Fibroblast of villous mesenchyme (primary cell): ENCODE results near the gene MPIG6B. TPM values are rescaled to one million over a fixed set of nuclear protein-coding genes. Genes with fewer than 3 reads are reported as not detected.

Experiments
- DNase-seq: peaks from one replicate; pipeline ENCODE4 v3.0.0-alpha.2; 2010; ENCODE audit warnings: low read depth
- H3K4me3 ChIP-seq: 2 replicates; pipeline ENCODE4 v1.5.1; 2011; ENCODE audit warnings: low read depth, mild to moderate bottlenecking, low read length
- total RNA-seq: library from RNA; depleted of rRNA; stranded (reverse); fragments of >200 nt; gene quantifications from 2 replicates; pipeline ENCODE4 v1.2.3, GENCODE V29; 2012
- TF ChIP-seq, protein P1 (sequence below): IDR thresholded peaks from 2 replicates; pipeline ENCODE4 v1.5.1; 2012; ENCODE audit warnings: low read depth, mild to moderate bottlenecking, low read length; ENCODE audit not compliant: insufficient read depth

MPIG6B gene
- total RNA-seq, 1 donor, result not detected

DNA sequence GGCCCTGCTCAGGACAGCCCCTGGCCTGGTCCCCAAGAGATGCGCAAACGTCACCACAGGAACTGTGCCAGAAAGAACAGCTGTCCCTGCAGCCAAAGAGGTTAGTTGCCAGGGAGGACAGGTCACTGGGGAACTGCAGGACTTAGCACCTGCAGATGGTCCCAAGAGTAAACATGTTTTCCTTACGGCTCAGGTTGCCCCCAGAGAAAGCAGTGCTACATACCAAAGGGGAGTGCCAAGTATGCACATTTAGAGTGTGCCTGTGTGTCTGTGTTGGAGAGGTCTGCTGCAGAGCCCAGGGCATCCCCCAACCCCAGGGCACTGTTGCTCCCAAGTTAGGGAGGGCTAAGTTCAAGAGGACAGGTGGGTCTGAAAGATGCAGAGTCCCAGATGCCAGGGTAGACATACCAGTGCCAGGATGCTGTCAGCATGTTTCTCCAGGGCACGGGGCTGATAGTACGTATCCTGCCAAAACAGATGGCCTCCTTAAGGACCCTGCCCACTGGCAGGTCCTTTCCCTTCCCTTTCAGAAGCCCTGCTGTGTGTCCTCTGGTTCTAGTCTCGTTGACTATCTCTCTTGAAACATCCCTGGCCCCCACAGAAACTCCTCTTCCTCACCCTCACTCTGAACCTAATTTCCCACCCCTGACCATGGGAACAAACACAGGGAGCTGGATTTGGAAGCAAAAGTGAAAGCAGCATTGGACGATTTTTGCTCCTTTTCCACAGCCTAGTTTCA, 21.3 kb upstream of the MPIG6B start:
- TF ChIP-seq, protein P1, sequence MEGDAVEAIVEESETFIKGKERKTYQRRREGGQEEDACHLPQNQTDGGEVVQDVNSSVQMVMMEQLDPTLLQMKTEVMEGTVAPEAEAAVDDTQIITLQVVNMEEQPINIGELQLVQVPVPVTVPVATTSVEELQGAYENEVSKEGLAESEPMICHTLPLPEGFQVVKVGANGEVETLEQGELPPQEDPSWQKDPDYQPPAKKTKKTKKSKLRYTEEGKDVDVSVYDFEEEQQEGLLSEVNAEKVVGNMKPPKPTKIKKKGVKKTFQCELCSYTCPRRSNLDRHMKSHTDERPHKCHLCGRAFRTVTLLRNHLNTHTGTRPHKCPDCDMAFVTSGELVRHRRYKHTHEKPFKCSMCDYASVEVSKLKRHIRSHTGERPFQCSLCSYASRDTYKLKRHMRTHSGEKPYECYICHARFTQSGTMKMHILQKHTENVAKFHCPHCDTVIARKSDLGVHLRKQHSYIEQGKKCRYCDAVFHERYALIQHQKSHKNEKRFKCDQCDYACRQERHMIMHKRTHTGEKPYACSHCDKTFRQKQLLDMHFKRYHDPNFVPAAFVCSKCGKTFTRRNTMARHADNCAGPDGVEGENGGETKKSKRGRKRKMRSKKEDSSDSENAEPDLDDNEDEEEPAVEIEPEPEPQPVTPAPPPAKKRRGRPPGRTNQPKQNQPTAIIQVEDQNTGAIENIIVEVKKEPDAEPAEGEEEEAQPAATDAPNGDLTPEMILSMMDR, result no peak
- DNase-seq, result peak; percentile 68
- peak overlapping the region; percentile 99 for H3K4me3 ChIP-seq

DNA sequence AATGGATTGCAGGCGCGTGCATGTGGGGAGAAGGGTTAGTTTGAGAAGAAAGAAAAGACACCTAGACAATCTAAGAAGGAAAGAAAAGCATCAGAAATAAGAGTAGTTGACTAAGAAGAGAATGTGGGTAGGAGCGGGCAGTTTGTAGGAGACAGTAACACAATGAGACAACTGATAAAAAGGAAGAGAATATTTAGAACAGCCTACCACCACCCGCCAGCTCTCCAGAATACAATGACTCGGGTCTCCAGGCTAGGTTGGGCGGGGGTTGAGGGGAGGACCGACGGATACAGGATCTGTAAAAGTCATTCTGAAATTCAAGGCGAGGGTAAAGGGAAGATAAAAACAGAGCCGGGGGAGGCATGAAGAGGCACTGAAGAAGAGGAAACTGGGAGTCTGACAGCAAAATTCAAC, 20.8 kb upstream of the MPIG6B start:
- TF ChIP-seq, protein P1, result no peak
- peak overlapping the region; percentile 99 for H3K4me3 ChIP-seq
- DNase-seq, result peak; percentile 34

DNA sequence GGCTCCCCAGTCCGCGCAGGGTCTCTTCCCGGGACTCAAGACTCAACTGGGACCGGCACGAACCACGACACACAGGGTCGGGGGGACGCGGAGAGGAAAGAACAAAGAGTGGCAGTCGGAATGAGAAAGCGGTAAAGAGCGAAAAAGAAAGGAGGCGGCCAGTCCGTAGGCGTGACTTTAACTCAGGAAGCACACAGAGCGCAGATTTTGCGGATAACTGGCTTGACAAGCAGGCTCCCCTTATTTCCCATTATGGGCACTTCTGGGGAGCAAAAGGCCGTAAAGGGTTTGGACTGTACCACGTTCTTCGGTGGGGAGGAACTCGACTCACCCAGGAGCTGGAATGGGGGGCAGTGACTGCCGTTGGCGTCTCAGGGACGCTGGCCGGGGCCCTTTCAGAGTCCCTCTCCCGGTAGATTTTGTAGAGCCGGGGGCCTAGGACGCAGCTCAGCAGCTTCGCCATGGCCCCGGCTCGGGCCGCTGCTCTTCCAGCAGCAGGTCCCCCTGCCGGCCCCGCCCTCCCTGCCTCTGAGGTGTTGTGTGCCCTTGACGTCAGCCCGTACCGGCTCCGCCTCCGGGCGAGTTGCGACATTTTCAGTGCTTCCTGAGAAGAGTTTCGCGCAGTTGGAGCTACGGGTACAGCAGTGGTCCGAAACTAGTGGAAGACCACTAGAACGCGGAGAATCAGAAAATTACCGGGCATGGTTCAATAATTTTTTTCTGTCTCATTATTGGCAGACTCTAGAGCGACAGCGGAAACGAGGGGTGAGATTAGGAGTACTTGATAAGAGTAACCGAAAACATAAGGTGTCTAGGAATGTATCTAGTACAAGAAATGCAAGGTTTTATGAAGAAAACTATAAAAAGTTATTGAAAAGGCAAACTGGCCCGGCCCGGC, 20.1 kb upstream of the MPIG6B start, which contains the start of gene ABHD16A:
Gene ABHD16A (minus strand): TSS at position 506 of the 898 bp plus-strand sequence. CDS start 43 bp downstream, at position 463.
- peak; percentile 99 for DNase-seq
- TF ChIP-seq, protein P1, result no peak
- peak within 1 kb of the TSS; percentile 99 for H3K4me3 ChIP-seq

DNA sequence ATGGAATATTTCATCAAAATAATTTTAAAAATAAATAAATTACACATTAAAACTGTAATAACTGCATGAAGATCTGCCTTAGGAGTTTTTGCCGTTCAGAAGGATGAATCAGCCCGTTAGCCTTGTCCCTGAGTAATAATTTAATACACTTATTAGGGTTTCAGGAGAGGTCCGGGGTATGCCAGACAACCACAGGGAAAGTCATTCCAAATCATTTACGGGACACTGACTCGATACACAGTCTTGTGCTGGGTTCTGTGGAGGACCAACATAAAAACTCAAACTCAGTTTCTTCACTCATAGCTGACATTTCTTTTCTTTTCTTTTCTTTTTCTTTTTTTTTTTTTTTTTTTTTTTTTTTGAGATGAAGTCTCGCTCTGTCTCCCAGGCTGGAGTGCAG, 17.2 kb upstream of the MPIG6B start:
- no peak for DNase-seq
- TF ChIP-seq, protein P1, result no peak
- H3K4me3 ChIP-seq, result no peak overlapping the region

DNA sequence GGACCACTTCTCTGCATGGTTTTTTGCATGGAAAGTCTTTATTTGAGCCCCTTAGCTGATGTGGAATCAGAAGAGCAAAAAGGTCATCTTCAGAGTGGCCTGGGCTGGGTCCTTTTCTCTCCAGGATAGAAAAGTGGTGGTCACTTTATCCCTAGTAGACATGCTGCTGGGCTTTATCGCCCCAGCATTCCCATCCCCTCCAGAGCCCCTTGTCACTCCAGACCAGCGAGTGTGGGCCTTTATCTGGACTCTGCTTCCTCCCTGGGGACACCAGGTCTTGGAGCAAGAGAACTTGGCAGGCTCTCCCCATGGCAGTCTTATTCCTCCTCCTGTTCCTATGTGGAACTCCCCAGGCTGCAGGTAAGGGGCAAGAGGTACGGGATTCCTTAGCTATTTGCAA, 16.6 kb upstream of the MPIG6B start, which contains the start of gene LY6G6F:
Gene LY6G6F (plus strand): TSS at position 268 of the 400 bp plus-strand sequence. CDS start 41 bp downstream, at position 309.
- H3K4me3 ChIP-seq, result no peak within 1 kb of the TSS
- no peak for DNase-seq
- TF ChIP-seq, protein P1, result no peak

DNA sequence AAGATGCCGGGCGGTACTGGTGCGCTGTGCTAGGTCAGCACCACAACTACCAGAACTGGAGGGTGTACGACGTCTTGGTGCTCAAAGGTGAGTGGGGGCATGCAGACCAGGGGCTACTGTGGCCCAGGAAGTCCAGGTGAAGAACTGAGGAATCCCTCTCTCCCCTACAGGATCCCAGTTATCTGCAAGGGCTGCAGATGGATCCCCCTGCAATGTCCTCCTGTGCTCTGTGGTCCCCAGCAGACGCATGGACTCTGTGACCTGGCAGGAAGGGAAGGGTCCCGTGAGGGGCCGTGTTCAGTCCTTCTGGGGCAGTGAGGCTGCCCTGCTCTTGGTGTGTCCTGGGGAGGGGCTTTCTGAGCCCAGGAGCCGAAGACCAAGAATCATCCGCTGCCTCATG, 15.5 kb upstream of the MPIG6B start:
- H3K4me3 ChIP-seq, result no peak overlapping the region
- TF ChIP-seq, protein P1, result no peak
- no peak for DNase-seq
